IPS-18c (cell line): ENCODE measurements around the gene MYO3A.
"Not testable (repeated sequence)": the region's sequence is repeated elsewhere in the genome, so short reads cannot be mapped to it uniquely, and the experiment has no call there.

Experiments
- H3K4me3 ChIP-seq: 2 replicates; pipeline ENCODE4 v1.7.0; 2013; ENCODE audit warnings: low read depth, mild to moderate bottlenecking, low read length, moderate library complexity; ENCODE audit not compliant: insufficient read depth
- H3K9me3 ChIP-seq: one replicate; pipeline ENCODE4 v1.6.1; 2013; ENCODE audit warnings: mild to moderate bottlenecking, low read length, moderate library complexity; ENCODE audit not compliant: control insufficient read depth, insufficient read depth

MYO3A gene

GRCh38 chr10:25966844-25967243 is 32.8 kb downstream of the MYO3A start:
- Histone ChIP-seq H3K4me3 (no peak overlapping the region), H3K9me3 (no peaks in the 10 kb centered on the region)

- Histone ChIP-seq H3K9me3 (no peaks in the 10 kb centered on the region), H3K4me3 (no peak overlapping the region)
These were observed 38.6 kb downstream of the MYO3A start for GRCh38 chr10:25972631-25973030.

- H3K9me3 ChIP-seq = no peaks in the 10 kb centered on the region
- H3K4me3 ChIP-seq = no peak overlapping the region
These were observed 40.9 kb downstream of the MYO3A start for GRCh38 chr10:25974897-25975459.

- H3K4me3 ChIP-seq = no peak overlapping the region
- H3K9me3 ChIP-seq = peaks cover 8% of the 10 kb centered on the region
These were observed 44.7 kb downstream of the MYO3A start for GRCh38 chr10:25978771-25979170.

GRCh38 chr10:25982107-25982506 is 48.1 kb downstream of the MYO3A start:
- H3K4me3 ChIP-seq = no peak overlapping the region
- H3K9me3 ChIP-seq = peaks cover 10% of the 10 kb centered on the region

- Histone ChIP-seq H3K4me3 (no peak overlapping the region), H3K9me3 (peaks cover 2% of the 10 kb centered on the region)
These were observed 54.6 kb downstream of the MYO3A start for GRCh38 chr10:25988583-25988982.

GRCh38 chr10:25989951-25990350 is 55.9 kb downstream of the MYO3A start:
- peaks cover under 1% of the 10 kb centered on the region for H3K9me3 ChIP-seq
- no peak overlapping the region for H3K4me3 ChIP-seq

GRCh38 chr10:25999295-25999981 is 65.4 kb downstream of the MYO3A start:
- Histone ChIP-seq H3K4me3 (no peak overlapping the region), H3K9me3 (peaks cover 2% of the 10 kb centered on the region)

GRCh38 chr10:26000971-26001370 is 66.9 kb downstream of the MYO3A start:
- H3K9me3 ChIP-seq = peaks cover 1% of the 10 kb centered on the region
- no peak overlapping the region for H3K4me3 ChIP-seq

- H3K9me3 ChIP-seq, H3K4me3 ChIP-seq: not testable (repeated sequence)
These were observed 68.4 kb downstream of the MYO3A start for GRCh38 chr10:26002466-26002865.

- H3K9me3 ChIP-seq = no peaks in the 10 kb centered on the region
- no peak overlapping the region for H3K4me3 ChIP-seq
These were observed 81.1 kb downstream of the MYO3A start for GRCh38 chr10:26015092-26015491.

- H3K9me3 ChIP-seq = no peaks in the 10 kb centered on the region
- H3K4me3 ChIP-seq = no peak overlapping the region
These were observed 88.8 kb downstream of the MYO3A start for GRCh38 chr10:26022831-26023230.

GRCh38 chr10:26024303-26024702 is 90.3 kb downstream of the MYO3A start:
- Histone ChIP-seq H3K9me3 (no peaks in the 10 kb centered on the region), H3K4me3 (no peak overlapping the region)

GRCh38 chr10:26025523-26025922 is 91.5 kb downstream of the MYO3A start:
- no peak overlapping the region for H3K4me3 ChIP-seq
- no peaks in the 10 kb centered on the region for H3K9me3 ChIP-seq

GRCh38 chr10:26029858-26030257 is 95.8 kb downstream of the MYO3A start:
- H3K4me3 ChIP-seq = no peak overlapping the region
- H3K9me3 ChIP-seq = no peaks in the 10 kb centered on the region

GRCh38 chr10:26031300-26031699 is 97.3 kb downstream of the MYO3A start:
- Histone ChIP-seq H3K9me3 (no peaks in the 10 kb centered on the region), H3K4me3 (no peak overlapping the region)

GRCh38 chr10:26043469-26043868 is 109.4 kb downstream of the MYO3A start:
- H3K9me3 ChIP-seq = no peaks in the 10 kb centered on the region
- H3K4me3 ChIP-seq = no peak overlapping the region

- Histone ChIP-seq H3K9me3 (no peaks in the 10 kb centered on the region), H3K4me3 (no peak overlapping the region)
These were observed 110.2 kb downstream of the MYO3A start for GRCh38 chr10:26044141-26044749.
